ENCODE results near the gene RCC2.

GRCh38 chr1:17470021-17470799 is 30.7 kb upstream of the RCC2 start:
- TF ChIP-seq CTCF (IDR thresholded peaks at IDR 0.05), result no peak
- no peak for TF ChIP-seq ZFX (IDR thresholded peaks at IDR 0.05; ENCODE audit: borderline replicate concordance)
